Thyroid gland (tissue), 4 donors: ENCODE data around the gene CYFIP1.

Experiments used
- POLR2A ChIP-seq, 2 donors: fragments of 450-650 bp; IDR thresholded peaks; one replicate each; pipeline ENCODE4 v1.6.1; 2017; ENCODE audit warnings: antibody characterized with exemption in 2 of 2, mild to moderate bottlenecking in 2 of 2, moderate library complexity in 1 of 2
- TF ChIP-seq, protein P1 (sequence below), 6 experiments: fragments of 200-600 bp in 3 of 6; fragments of 450-650 bp in 3 of 6; sonication (generic) in 3 of 6; IDR thresholded peaks; one replicate each; pipeline ENCODE4 v1.5.1; 2016 to 2019; ENCODE audit warnings: antibody characterized with exemption in 6 of 6, mild to moderate bottlenecking in 2 of 6, inconsistent platforms in 1 of 6, moderate library complexity in 1 of 6

DNA sequence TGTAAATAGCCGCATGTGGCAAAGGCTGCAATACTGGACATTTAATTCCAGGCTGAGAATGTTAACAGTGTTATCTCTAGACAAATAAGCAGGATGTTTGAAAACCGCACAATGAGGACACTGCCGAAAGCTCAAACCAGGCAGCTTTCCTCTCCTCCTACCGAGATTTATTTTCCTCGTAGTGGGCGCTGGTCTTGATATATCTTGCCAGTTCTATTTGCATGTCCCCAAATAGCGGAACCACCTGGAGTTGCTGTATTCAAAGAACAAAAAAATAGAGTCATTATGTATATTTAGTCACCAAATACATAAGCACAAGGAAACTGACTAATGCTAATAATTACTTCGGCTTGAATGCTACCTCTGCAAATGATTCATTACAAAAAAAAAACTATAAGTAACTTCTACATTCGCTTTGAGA is 46.5 kb downstream of the CYFIP1 start:
- TF ChIP-seq POLR2A (IDR thresholded peaks at IDR 0.05) = no peak
- TF ChIP-seq, protein P1, sequence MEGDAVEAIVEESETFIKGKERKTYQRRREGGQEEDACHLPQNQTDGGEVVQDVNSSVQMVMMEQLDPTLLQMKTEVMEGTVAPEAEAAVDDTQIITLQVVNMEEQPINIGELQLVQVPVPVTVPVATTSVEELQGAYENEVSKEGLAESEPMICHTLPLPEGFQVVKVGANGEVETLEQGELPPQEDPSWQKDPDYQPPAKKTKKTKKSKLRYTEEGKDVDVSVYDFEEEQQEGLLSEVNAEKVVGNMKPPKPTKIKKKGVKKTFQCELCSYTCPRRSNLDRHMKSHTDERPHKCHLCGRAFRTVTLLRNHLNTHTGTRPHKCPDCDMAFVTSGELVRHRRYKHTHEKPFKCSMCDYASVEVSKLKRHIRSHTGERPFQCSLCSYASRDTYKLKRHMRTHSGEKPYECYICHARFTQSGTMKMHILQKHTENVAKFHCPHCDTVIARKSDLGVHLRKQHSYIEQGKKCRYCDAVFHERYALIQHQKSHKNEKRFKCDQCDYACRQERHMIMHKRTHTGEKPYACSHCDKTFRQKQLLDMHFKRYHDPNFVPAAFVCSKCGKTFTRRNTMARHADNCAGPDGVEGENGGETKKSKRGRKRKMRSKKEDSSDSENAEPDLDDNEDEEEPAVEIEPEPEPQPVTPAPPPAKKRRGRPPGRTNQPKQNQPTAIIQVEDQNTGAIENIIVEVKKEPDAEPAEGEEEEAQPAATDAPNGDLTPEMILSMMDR (IDR thresholded peaks at IDR 0.05) = no peak
